H1 (cell line): ENCODE data around the gene TCF21. TPM values are rescaled to one million over a fixed set of nuclear protein-coding genes. Genes with fewer than 3 reads are reported as not detected.

Experiments used
- CHD2 ChIP-seq: IDR thresholded peaks from 2 replicates; pipeline ENCODE4 v1.6.1; 2012; ENCODE audit warnings: low read length, improper control_type of control experiment
- EP300 ChIP-seq, 2 experiments: IDR thresholded peaks; 1 replicate in 1 of 2; 2 replicates in 1 of 2; pipeline ENCODE4 v1.6.1; 2011 to 2012; ENCODE audit warnings: low read depth in 2 of 2, low read length in 2 of 2, mild to moderate bottlenecking in 2 of 2, borderline replicate concordance in 1 of 2, inconsistent platforms in 1 of 2, moderate library complexity in 1 of 2
- TBP ChIP-seq: IDR thresholded peaks from 2 replicates; pipeline ENCODE4 v1.6.1; 2011; ENCODE audit warnings: low read depth, low read length, improper control_type of control experiment
- polyA plus RNA-seq, 7 experiments: library from polyadenylated mRNA; depleted of rRNA in 3 of 7; stranded (reverse) in 5 of 7; unstranded in 2 of 7; fragments of >200 nt in 5 of 7; fragments of 200-250 nt in 2 of 7; gene quantifications; 1 replicate in 5 of 7; 2 replicates in 1 of 7; 4 replicates in 1 of 7; pipeline versions ENCODE4 v1.2.1 to v1.2.3, GENCODE V29; 2011 to 2013; ENCODE audit warnings: missing spikeins in 2 of 7, mixed read lengths in 2 of 7
- total RNA-seq: library from RNA; stranded (reverse); fragmentation: NEBNext Ultra II Directional; extraction: Animal tissue kit (Norgen Biotek cat#: 25700); gene quantifications from 2 replicates; pipeline ENCODE4 v1.2.1, GENCODE V29; 2021

Gene TCF21
- total and polyA plus RNA-seq, 2 of the 8 experiments (the other 6 are each of a cell fraction or from before 2014, with no cell fraction given): 0.05 to 0.09 TPM

- TF ChIP-seq EP300 (IDR thresholded peaks at IDR 0.05; ENCODE audit: borderline replicate concordance in 1 of 2, low read depth in 2 of 2, low read length in 2 of 2): no peak
- 0 out of 2 replicates have a peak, but pooled peaks have one; percentile 18 for TF ChIP-seq TBP
- TF ChIP-seq CHD2: 0 out of 2 replicates have a peak, but pooled peaks have one; percentile 38
- TF ChIP-seq, all 59 proteins: peak for 9
These were observed 27.8 kb downstream of the TCF21 start (continued) for GRCh38 chr6:133916650-133917151.
